ENCODE results near the gene CERS4. TPM values are rescaled to one million over a fixed set of nuclear protein-coding genes. Genes with fewer than 3 reads are reported as not detected.
"Not testable (repeated sequence)": the region's sequence is repeated elsewhere in the genome, so short reads cannot be mapped to it uniquely, and the experiment has no call there.

The CERS4 gene
- total and polyA plus RNA-seq, 7 donors, result 1.4 to 40.0 (median 24.1) TPM

GRCh38 chr19:8220481-8220880, 11.3 kb downstream of the CERS4 start:
- no peaks in the 10 kb centered on the region for H3K9me3 ChIP-seq
- H3K27ac ChIP-seq, result no peak overlapping the region
- H3K36me3 ChIP-seq, result peaks cover 0 to 6% (median 0%) of the 10 kb centered on the region in 4 donors
- intact Hi-C loops (cut with DNase I), result no loop called here
- DNase-seq, result no peak
- H3K4me3 ChIP-seq, result no peak overlapping the region
- H3K27me3 ChIP-seq, result no peaks in the 10 kb centered on the region
- TF ChIP-seq POLR2A (IDR thresholded peaks at IDR 0.05) (no peak), CTCF (IDR thresholded peaks at IDR 0.05) (no peak), EP300 (IDR thresholded peaks at IDR 0.05) (no peak), POLR2AphosphoS5 (IDR thresholded peaks at IDR 0.05) (no peak)
- H3K4me1 ChIP-seq, result no peaks in the 10 kb centered on the region
- 92 to 93% methylated on average over 11 of the region's 11 CpGs for WGBS, 2 donors

- Histone ChIP-seq H3K4me1 (no peaks in the 10 kb centered on the region), H3K9me3 (no peaks in the 10 kb centered on the region), H3K4me3 (no peak overlapping the region), H3K36me3 (peaks cover 0 to 6% (median 0%) of the 10 kb centered on the region in 4 donors), H3K27me3 (no peaks in the 10 kb centered on the region), H3K27ac (no peak overlapping the region)
- DNase-seq, result no peak
- 61 to 87% methylated on average over 6 of the region's 6 CpGs for WGBS, 2 donors
- intact Hi-C loops (cut with DNase I), result no loop called here
- TF ChIP-seq POLR2AphosphoS5 (IDR thresholded peaks at IDR 0.05) (no peak), CTCF (IDR thresholded peaks at IDR 0.05) (no peak), POLR2A (IDR thresholded peaks at IDR 0.05) (no peak), EP300 (IDR thresholded peaks at IDR 0.05) (no peak)
These were observed 12.0 kb downstream of the CERS4 start for GRCh38 chr19:8221161-8221560.

- H3K36me3 ChIP-seq; DNase-seq; H3K9me3 ChIP-seq; H3K27me3 ChIP-seq; H3K4me3 ChIP-seq; intact Hi-C loops (cut with DNase I); H3K4me1 ChIP-seq; H3K27ac ChIP-seq: not testable (repeated sequence)
- WGBS, 2 donors, result 32 to 68% methylated on average over 7 of the region's 7 CpGs
These were observed 14.3 kb downstream of the CERS4 start for GRCh38 chr19:8223442-8223841.

- 85 to 90% methylated on average over 22 to 23 of the region's 23 CpGs for WGBS, 2 donors
- H3K27ac ChIP-seq, result peak overlapping the region in 1 of 4 donors; percentile 11
- no peaks in the 10 kb centered on the region for H3K36me3 ChIP-seq
- H3K4me1 ChIP-seq, result no peaks in the 10 kb centered on the region
- H3K27me3 ChIP-seq, result no peaks in the 10 kb centered on the region
- intact Hi-C loops (cut with DNase I), result no loop called here
- no peak for TF ChIP-seq POLR2A (IDR thresholded peaks at IDR 0.05)
- TF ChIP-seq EP300 (IDR thresholded peaks at IDR 0.05), result no peak
- no peak for TF ChIP-seq CTCF (IDR thresholded peaks at IDR 0.05)
- TF ChIP-seq POLR2AphosphoS5 (IDR thresholded peaks at IDR 0.05), result no peak
- peak; percentile 73 for DNase-seq
- no peak overlapping the region for H3K4me3 ChIP-seq
- no peaks in the 10 kb centered on the region for H3K9me3 ChIP-seq
These were observed 15.4 kb downstream of the CERS4 start for GRCh38 chr19:8224394-8225145.

- 61 to 65% methylated on average over 3 of the region's 3 CpGs for WGBS, 2 donors
- TF ChIP-seq CTCF (IDR thresholded peaks at IDR 0.05) (no peak), POLR2A (IDR thresholded peaks at IDR 0.05) (no peak), EP300 (IDR thresholded peaks at IDR 0.05) (no peak), POLR2AphosphoS5 (IDR thresholded peaks at IDR 0.05) (no peak)
- Histone ChIP-seq H3K27ac (no peak overlapping the region), H3K27me3 (no peaks in the 10 kb centered on the region), H3K4me1 (no peaks in the 10 kb centered on the region), H3K36me3 (peaks cover 0 to 15% (median 0%) of the 10 kb centered on the region in 4 donors), H3K4me3 (no peak overlapping the region), H3K9me3 (peaks cover 0 to 10% (median 4%) of the 10 kb centered on the region in 4 donors)
- intact Hi-C loops (cut with DNase I), result no loop called here
- no peak for DNase-seq
These were observed 22.0 kb downstream of the CERS4 start for GRCh38 chr19:8231073-8231604.
